Esophagus squamous epithelium (tissue), 4 donors: ENCODE results near the gene PATZ1.

ENCODE experiments used
- POLR2A ChIP-seq, 4 donors: fragments of 450-650 bp; IDR thresholded peaks; one replicate each; pipeline ENCODE4 v1.6.1; 2017; ENCODE audit warnings: antibody characterized with exemption in 4 of 4, mild to moderate bottlenecking in 4 of 4, moderate library complexity in 3 of 4
- TF ChIP-seq, protein P1 (sequence below), 6 experiments: fragments of 450-650 bp in 4 of 6; fragments of 200-600 bp in 2 of 6; sonication (generic) in 2 of 6; IDR thresholded peaks; one replicate each; pipeline ENCODE4 v1.5.1; 2016 to 2019; ENCODE audit warnings: antibody characterized with exemption in 6 of 6, mild to moderate bottlenecking in 4 of 6, moderate library complexity in 4 of 6

GRCh38 chr22:31287818-31288495 lies 58.2 kb downstream of the PATZ1 start:
- TF ChIP-seq, protein P1, sequence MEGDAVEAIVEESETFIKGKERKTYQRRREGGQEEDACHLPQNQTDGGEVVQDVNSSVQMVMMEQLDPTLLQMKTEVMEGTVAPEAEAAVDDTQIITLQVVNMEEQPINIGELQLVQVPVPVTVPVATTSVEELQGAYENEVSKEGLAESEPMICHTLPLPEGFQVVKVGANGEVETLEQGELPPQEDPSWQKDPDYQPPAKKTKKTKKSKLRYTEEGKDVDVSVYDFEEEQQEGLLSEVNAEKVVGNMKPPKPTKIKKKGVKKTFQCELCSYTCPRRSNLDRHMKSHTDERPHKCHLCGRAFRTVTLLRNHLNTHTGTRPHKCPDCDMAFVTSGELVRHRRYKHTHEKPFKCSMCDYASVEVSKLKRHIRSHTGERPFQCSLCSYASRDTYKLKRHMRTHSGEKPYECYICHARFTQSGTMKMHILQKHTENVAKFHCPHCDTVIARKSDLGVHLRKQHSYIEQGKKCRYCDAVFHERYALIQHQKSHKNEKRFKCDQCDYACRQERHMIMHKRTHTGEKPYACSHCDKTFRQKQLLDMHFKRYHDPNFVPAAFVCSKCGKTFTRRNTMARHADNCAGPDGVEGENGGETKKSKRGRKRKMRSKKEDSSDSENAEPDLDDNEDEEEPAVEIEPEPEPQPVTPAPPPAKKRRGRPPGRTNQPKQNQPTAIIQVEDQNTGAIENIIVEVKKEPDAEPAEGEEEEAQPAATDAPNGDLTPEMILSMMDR (IDR thresholded peaks at IDR 0.05): no peak
- no peak for TF ChIP-seq POLR2A (IDR thresholded peaks at IDR 0.05)
